HEK293 (cell line): Measurements from ENCODE around the gene COX6A2.

Source experiments
- KLF10 ChIP-seq: fragments of 450-650 bp; IDR thresholded peaks from 2 replicates; pipeline ENCODE4 v1.5.1; 2018; ENCODE audit warnings: missing biosample characterization, mild to moderate bottlenecking, missing genetic modification characterization
- MZF1 ChIP-seq: fragments of 450-650 bp; formaldehyde crosslinking; IDR thresholded peaks from 2 replicates; pipeline ENCODE4 v1.5.1; 2017; ENCODE audit warnings: missing biosample characterization, missing genetic modification characterization, borderline replicate concordance
- PRDM1 ChIP-seq: fragments of 450-650 bp; formaldehyde crosslinking; IDR thresholded peaks from 2 replicates; pipeline ENCODE4; 2016; ENCODE audit warnings: missing biosample characterization, missing genetic modification characterization
- SP3 ChIP-seq: fragments of 450-650 bp; formaldehyde crosslinking; IDR thresholded peaks from 2 replicates; pipeline ENCODE4 v1.5.1; 2016; ENCODE audit warnings: missing biosample characterization, missing genetic modification characterization
- ZEB2 ChIP-seq: fragments of 450-650 bp; formaldehyde crosslinking; IDR thresholded peaks from 2 replicates; pipeline ENCODE4 v1.5.1; 2016; ENCODE audit warnings: missing biosample characterization, missing genetic modification characterization
- ZNF146 ChIP-seq: fragments of 450-650 bp; formaldehyde crosslinking; IDR thresholded peaks from 2 replicates; pipeline ENCODE4 v1.5.1; 2016; ENCODE audit warnings: missing biosample characterization, missing genetic modification characterization
- ZNF248 ChIP-seq: fragments of 450-650 bp; formaldehyde crosslinking; IDR thresholded peaks from 2 replicates; pipeline ENCODE4 v1.5.1; 2017; ENCODE audit warnings: missing biosample characterization, missing genetic modification characterization
- ZNF391 ChIP-seq: fragments of 450-650 bp; formaldehyde crosslinking; IDR thresholded peaks from 2 replicates; pipeline ENCODE4 v1.5.1; 2016; ENCODE audit warnings: low read depth, missing biosample characterization, missing genetic modification characterization, borderline replicate concordance
- ZNF621 ChIP-seq: fragments of 450-650 bp; formaldehyde crosslinking; IDR thresholded peaks from 2 replicates; pipeline ENCODE4 v1.5.1; 2017; ENCODE audit warnings: missing biosample characterization, missing genetic modification characterization
- ZNF629 ChIP-seq: fragments of 450-650 bp; formaldehyde crosslinking; IDR thresholded peaks from 2 replicates; pipeline ENCODE4 v1.5.1; 2017; ENCODE audit warnings: missing biosample characterization, missing genetic modification characterization
- ZNF843 ChIP-seq: fragments of 450-650 bp; formaldehyde crosslinking; IDR thresholded peaks from 2 replicates; pipeline ENCODE4 v1.5.1; 2016; ENCODE audit warnings: missing biosample characterization, missing genetic modification characterization
- TF ChIP-seq, protein P1 (sequence below): fragments of 450-650 bp; formaldehyde crosslinking; optimal IDR thresholded peaks from 2 replicates; pipeline ENCODE3; 2016; ENCODE audit warnings: missing biosample characterization, mild to moderate bottlenecking, missing genetic modification characterization
- TF ChIP-seq, protein P2 (sequence below): fragments of 450-650 bp; formaldehyde crosslinking; IDR thresholded peaks from 2 replicates; pipeline ENCODE4 v1.5.1; 2016; ENCODE audit warnings: missing biosample characterization, missing genetic modification characterization
- TF ChIP-seq, protein P3 (sequence below): fragments of 450-650 bp; formaldehyde crosslinking; IDR thresholded peaks from 2 replicates; pipeline ENCODE4 v1.5.1; 2016; ENCODE audit warnings: missing biosample characterization, missing genetic modification characterization
- TF ChIP-seq, protein P4 (sequence below): fragments of 450-650 bp; formaldehyde crosslinking; IDR thresholded peaks from 2 replicates; pipeline ENCODE4 v1.5.1; 2016; ENCODE audit warnings: missing biosample characterization, missing genetic modification characterization, low read depth
- TF ChIP-seq, protein P5 (sequence below): fragments of 450-650 bp; formaldehyde crosslinking; IDR thresholded peaks from 2 replicates; pipeline ENCODE4 v1.5.1; 2016; ENCODE audit warnings: missing biosample characterization, missing genetic modification characterization
- TF ChIP-seq, protein P6 (sequence below): fragments of 450-650 bp; formaldehyde crosslinking; IDR thresholded peaks from 2 replicates; pipeline ENCODE4 v1.5.1; 2016; ENCODE audit warnings: missing biosample characterization, missing genetic modification characterization
- TF ChIP-seq, protein P7 (sequence below): fragments of 450-650 bp; formaldehyde crosslinking; IDR thresholded peaks from 2 replicates; pipeline ENCODE4 v1.5.1; 2017; ENCODE audit warnings: missing biosample characterization, missing genetic modification characterization
- TF ChIP-seq, protein P8 (sequence below): sonication (generic); formaldehyde crosslinking; IDR thresholded peaks from 2 replicates; pipeline ENCODE4 v1.8.1; 2022; ENCODE audit warnings: mild to moderate bottlenecking, moderate library complexity, missing genetic modification reagents

Gene COX6A2

DNA sequence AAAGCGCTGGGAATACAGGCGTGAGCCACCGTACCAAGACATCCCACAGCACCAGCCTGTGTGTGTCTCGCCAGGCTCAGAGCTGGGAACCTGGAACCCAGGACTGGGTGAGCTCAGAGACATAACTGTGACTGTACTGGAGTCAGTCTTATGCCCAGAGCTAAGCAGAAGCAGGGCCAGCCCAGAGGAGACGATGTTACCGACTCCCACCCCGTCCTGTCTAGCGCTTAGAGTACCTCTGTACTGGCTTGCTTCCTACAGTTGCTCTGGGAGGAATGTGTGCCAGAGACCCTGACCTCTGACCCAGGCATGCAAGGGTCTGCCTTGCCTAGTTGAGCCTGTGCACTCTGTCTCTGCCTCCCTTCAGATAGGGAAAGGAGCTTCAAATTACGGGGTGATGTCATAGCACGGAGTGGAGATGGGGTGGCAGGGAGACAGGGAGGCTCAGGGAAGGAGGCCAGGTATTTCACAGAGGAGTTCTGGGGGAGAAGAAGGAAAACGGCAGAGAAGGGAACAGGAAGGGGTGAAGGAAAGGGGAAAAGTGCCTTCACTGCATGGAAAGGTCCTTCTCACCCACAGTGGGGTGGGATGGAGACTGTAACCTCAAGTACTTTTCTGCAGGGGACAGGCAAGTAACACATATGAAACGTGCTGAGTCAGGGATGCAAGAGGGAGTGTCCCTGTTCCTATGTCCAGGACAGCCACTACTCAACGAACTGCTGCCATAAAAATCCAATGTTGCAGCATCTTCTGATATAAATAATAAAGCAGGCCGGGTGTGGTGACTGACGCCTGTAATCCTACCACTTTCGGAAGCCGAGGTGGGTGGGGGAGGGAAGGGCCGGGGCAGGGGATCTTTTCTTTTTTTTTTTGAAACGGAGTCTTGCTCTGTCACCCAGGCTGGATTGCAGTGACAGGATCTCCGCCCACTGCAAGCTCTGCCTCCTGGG, 25.4 kb upstream of the COX6A2 start (continued):
- TF ChIP-seq ZNF248 (tag by site-specific recombination) (no peak), SP3 (tag by site-specific recombination) (peak; percentile 35; the same call in 1 of the 2 replicates), ZNF146 (tag by site-specific recombination) (peak; percentile 68), MZF1 (tag by site-specific recombination) (no peak), ZNF391 (tag by site-specific recombination) (peak; percentile 57; the same call in 1 of the 2 replicates), PRDM1 (tag by site-specific recombination) (peak; percentile 98), ZNF843 (tag by site-specific recombination) (no peak), KLF10 (peak; percentile 75), ZNF621 (tag by site-specific recombination) (no peak), ZNF629 (tag by site-specific recombination) (peak; percentile 92), ZEB2 (tag by site-specific recombination) (peak; percentile 77)
- TF ChIP-seq, protein P1, sequence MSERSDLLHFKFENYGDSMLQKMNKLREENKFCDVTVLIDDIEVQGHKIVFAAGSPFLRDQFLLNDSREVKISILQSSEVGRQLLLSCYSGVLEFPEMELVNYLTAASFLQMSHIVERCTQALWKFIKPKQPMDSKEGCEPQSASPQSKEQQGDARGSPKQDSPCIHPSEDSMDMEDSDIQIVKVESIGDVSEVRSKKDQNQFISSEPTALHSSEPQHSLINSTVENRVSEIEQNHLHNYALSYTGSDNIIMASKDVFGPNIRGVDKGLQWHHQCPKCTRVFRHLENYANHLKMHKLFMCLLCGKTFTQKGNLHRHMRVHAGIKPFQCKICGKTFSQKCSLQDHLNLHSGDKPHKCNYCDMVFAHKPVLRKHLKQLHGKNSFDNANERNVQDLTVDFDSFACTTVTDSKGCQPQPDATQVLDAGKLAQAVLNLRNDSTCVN (tag by site-specific recombination), result peak; percentile 11
- TF ChIP-seq, protein P2, sequence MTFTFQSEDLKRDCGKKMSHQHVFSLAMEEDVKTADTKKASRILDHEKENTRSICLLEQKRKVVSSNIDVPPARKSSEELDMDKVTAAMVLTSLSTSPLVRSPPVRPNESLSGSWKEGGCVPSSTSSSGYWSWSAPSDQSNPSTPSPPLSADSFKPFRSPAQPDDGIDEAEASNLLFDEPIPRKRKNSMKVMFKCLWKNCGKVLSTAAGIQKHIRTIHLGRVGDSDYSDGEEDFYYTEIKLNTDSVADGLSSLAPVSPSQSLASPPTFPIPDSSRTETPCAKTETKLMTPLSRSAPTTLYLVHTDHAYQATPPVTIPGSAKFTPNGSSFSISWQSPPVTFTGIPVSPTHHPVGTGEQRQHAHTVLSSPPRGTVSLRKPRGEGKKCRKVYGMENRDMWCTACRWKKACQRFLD, result no peak
- TF ChIP-seq, protein P3, sequence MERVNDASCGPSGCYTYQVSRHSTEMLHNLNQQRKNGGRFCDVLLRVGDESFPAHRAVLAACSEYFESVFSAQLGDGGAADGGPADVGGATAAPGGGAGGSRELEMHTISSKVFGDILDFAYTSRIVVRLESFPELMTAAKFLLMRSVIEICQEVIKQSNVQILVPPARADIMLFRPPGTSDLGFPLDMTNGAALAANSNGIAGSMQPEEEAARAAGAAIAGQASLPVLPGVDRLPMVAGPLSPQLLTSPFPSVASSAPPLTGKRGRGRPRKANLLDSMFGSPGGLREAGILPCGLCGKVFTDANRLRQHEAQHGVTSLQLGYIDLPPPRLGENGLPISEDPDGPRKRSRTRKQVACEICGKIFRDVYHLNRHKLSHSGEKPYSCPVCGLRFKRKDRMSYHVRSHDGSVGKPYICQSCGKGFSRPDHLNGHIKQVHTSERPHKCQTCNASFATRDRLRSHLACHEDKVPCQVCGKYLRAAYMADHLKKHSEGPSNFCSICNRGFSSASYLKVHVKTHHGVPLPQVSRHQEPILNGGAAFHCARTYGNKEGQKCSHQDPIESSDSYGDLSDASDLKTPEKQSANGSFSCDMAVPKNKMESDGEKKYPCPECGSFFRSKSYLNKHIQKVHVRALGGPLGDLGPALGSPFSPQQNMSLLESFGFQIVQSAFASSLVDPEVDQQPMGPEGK, result peak; percentile 94
- TF ChIP-seq, protein P4, sequence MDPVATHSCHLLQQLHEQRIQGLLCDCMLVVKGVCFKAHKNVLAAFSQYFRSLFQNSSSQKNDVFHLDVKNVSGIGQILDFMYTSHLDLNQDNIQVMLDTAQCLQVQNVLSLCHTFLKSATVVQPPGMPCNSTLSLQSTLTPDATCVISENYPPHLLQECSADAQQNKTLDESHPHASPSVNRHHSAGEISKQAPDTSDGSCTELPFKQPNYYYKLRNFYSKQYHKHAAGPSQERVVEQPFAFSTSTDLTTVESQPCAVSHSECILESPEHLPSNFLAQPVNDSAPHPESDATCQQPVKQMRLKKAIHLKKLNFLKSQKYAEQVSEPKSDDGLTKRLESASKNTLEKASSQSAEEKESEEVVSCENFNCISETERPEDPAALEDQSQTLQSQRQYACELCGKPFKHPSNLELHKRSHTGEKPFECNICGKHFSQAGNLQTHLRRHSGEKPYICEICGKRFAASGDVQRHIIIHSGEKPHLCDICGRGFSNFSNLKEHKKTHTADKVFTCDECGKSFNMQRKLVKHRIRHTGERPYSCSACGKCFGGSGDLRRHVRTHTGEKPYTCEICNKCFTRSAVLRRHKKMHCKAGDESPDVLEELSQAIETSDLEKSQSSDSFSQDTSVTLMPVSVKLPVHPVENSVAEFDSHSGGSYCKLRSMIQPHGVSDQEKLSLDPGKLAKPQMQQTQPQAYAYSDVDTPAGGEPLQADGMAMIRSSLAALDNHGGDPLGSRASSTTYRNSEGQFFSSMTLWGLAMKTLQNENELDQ (tag by site-specific recombination), result no peak
- TF ChIP-seq, protein P5, sequence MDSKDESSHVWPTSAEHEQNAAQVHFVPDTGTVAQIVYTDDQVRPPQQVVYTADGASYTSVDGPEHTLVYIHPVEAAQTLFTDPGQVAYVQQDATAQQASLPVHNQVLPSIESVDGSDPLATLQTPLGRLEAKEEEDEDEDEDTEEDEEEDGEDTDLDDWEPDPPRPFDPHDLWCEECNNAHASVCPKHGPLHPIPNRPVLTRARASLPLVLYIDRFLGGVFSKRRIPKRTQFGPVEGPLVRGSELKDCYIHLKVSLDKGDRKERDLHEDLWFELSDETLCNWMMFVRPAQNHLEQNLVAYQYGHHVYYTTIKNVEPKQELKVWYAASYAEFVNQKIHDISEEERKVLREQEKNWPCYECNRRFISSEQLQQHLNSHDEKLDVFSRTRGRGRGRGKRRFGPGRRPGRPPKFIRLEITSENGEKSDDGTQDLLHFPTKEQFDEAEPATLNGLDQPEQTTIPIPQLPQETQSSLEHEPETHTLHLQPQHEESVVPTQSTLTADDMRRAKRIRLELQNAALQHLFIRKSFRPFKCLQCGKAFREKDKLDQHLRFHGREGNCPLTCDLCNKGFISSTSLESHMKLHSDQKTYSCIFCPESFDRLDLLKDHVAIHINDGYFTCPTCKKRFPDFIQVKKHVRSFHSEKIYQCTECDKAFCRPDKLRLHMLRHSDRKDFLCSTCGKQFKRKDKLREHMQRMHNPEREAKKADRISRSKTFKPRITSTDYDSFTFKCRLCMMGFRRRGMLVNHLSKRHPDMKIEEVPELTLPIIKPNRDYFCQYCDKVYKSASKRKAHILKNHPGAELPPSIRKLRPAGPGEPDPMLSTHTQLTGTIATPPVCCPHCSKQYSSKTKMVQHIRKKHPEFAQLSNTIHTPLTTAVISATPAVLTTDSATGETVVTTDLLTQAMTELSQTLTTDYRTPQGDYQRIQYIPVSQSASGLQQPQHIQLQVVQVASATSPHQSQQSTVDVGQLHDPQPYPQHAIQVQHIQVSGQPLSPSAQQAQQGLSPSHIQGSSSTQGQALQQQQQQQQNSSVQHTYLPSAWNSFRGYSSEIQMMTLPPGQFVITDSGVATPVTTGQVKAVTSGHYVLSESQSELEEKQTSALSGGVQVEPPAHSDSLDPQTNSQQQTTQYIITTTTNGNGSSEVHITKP, result peak; percentile 72
- TF ChIP-seq, protein P6, sequence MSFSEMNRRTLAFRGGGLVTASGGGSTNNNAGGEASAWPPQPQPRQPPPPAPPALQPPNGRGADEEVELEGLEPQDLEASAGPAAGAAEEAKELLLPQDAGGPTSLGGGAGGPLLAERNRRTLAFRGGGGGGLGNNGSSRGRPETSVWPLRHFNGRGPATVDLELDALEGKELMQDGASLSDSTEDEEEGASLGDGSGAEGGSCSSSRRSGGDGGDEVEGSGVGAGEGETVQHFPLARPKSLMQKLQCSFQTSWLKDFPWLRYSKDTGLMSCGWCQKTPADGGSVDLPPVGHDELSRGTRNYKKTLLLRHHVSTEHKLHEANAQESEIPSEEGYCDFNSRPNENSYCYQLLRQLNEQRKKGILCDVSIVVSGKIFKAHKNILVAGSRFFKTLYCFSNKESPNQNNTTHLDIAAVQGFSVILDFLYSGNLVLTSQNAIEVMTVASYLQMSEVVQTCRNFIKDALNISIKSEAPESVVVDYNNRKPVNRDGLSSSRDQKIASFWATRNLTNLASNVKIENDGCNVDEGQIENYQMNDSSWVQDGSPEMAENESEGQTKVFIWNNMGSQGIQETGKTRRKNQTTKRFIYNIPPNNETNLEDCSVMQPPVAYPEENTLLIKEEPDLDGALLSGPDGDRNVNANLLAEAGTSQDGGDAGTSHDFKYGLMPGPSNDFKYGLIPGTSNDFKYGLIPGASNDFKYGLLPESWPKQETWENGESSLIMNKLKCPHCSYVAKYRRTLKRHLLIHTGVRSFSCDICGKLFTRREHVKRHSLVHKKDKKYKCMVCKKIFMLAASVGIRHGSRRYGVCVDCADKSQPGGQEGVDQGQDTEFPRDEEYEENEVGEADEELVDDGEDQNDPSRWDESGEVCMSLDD (tag by site-specific recombination), result no peak
- TF ChIP-seq, protein P7, sequence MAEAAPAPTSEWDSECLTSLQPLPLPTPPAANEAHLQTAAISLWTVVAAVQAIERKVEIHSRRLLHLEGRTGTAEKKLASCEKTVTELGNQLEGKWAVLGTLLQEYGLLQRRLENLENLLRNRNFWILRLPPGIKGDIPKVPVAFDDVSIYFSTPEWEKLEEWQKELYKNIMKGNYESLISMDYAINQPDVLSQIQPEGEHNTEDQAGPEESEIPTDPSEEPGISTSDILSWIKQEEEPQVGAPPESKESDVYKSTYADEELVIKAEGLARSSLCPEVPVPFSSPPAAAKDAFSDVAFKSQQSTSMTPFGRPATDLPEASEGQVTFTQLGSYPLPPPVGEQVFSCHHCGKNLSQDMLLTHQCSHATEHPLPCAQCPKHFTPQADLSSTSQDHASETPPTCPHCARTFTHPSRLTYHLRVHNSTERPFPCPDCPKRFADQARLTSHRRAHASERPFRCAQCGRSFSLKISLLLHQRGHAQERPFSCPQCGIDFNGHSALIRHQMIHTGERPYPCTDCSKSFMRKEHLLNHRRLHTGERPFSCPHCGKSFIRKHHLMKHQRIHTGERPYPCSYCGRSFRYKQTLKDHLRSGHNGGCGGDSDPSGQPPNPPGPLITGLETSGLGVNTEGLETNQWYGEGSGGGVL (tag by site-specific recombination), result peak; percentile 94
- TF ChIP-seq, protein P8, sequence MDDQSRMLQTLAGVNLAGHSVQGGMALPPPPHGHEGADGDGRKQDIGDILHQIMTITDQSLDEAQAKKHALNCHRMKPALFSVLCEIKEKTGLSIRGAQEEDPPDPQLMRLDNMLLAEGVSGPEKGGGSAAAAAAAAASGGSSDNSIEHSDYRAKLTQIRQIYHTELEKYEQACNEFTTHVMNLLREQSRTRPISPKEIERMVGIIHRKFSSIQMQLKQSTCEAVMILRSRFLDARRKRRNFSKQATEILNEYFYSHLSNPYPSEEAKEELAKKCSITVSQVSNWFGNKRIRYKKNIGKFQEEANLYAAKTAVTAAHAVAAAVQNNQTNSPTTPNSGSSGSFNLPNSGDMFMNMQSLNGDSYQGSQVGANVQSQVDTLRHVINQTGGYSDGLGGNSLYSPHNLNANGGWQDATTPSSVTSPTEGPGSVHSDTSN (CRISPR knock-in tag), result no peak
